ENCODE results near the gene HOXD3. TPM values are rescaled to one million over a fixed set of nuclear protein-coding genes. Genes with fewer than 3 reads are reported as not detected.

HOXD3 gene
- total RNA-seq, 4 donors from 2014 or later: 10.5 to 11.7 (median 11.0) TPM

DNA sequence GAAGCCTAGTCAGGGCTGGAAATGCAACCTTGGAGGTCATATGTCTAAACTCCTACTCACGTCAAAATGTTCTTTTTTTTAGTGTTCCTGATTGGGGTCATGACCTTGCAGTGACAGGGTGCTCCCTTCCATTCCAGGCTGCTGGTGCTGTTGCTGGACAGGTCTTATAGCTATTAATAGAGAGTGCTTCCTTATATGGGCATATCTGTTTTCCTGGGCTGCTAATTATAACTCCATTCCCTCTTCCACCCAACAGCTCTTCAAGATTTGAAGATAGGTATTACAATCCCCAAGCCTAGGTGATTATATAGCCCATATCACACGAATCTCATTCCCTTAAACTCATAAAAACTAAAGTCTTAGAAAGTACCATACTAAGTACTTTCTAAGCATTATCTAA lies 12.6 kb downstream of the HOXD3 start:
- 84 to 86% methylated on average over 2 of the region's 2 CpGs for WGBS, 2 donors
- H3K27me3 ChIP-seq: peaks cover 6 to 82% of the 10 kb centered on the region in 2 donors

DNA sequence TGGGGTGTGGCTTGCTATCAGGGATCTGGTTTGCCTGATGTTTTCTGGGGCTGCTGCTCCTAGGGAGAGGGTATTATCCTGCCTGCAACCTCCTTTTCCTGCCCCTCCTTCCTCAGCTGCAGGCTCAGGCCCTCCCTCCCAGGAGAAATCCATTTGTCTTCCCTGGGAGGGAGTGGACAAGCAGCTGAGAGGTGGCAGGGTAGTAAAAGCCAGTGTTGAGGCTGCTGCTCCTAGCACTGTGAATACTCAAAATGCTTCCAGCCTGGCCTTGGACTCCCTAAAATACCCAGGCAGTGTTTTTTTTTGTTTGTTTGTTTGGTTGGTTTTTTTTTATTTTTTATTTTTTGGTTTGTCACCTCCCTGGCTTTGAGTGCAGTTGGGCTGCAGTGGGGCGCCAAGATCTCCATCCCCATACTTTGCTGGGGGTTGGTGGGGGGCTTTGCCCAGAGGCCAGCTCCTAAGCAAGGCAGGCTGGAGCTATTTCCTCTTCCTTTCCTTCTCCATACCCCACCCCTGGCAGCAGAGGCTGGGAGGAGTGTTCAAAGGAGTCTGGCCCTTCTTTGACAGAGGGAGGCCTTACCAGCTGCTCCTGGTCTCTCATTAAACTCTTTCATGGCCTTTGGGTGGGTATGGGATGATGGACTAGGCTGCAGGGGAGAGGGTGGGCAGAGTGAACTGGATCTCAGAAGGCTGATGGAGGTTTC lies 13.6 kb downstream of the HOXD3 start:
- TF ChIP-seq EP300 (IDR thresholded peaks at IDR 0.05) (no peak), POLR2A (IDR thresholded peaks at IDR 0.05) (no peak)
- TF ChIP-seq, protein P1, sequence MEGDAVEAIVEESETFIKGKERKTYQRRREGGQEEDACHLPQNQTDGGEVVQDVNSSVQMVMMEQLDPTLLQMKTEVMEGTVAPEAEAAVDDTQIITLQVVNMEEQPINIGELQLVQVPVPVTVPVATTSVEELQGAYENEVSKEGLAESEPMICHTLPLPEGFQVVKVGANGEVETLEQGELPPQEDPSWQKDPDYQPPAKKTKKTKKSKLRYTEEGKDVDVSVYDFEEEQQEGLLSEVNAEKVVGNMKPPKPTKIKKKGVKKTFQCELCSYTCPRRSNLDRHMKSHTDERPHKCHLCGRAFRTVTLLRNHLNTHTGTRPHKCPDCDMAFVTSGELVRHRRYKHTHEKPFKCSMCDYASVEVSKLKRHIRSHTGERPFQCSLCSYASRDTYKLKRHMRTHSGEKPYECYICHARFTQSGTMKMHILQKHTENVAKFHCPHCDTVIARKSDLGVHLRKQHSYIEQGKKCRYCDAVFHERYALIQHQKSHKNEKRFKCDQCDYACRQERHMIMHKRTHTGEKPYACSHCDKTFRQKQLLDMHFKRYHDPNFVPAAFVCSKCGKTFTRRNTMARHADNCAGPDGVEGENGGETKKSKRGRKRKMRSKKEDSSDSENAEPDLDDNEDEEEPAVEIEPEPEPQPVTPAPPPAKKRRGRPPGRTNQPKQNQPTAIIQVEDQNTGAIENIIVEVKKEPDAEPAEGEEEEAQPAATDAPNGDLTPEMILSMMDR (IDR thresholded peaks at IDR 0.05): no peak
- DNase-seq (ENCODE audit: low spot score in 2 of 2): no peak
- Histone ChIP-seq H3K27ac (no peak overlapping the region), H3K4me3 (no peak overlapping the region), H3K9me3 (no peaks in the 10 kb centered on the region), H3K36me3 (no peaks in the 10 kb centered on the region), H3K4me1 (peaks cover 0 to 24% (median 0%) of the 10 kb centered on the region in 4 donors), H3K27me3 (peaks cover 3 to 78% of the 10 kb centered on the region in 2 donors)
- WGBS, 2 donors: 95 to 100% methylated on average over 1 of the region's 1 CpG

More for the DNA sequence above, 12.6 kb downstream of the HOXD3 start:
- TF ChIP-seq EP300 (IDR thresholded peaks at IDR 0.05) (no peak), POLR2A (IDR thresholded peaks at IDR 0.05) (no peak)
- TF ChIP-seq, protein P1 (IDR thresholded peaks at IDR 0.05): no peak
- Histone ChIP-seq H3K9me3 (no peaks in the 10 kb centered on the region), H3K36me3 (no peaks in the 10 kb centered on the region), H3K4me1 (peaks cover 0 to 29% (median 0%) of the 10 kb centered on the region in 4 donors), H3K4me3 (no peak overlapping the region), H3K27ac (no peak overlapping the region)
- no peak for DNase-seq (ENCODE audit: low spot score in 2 of 2)

DNA sequence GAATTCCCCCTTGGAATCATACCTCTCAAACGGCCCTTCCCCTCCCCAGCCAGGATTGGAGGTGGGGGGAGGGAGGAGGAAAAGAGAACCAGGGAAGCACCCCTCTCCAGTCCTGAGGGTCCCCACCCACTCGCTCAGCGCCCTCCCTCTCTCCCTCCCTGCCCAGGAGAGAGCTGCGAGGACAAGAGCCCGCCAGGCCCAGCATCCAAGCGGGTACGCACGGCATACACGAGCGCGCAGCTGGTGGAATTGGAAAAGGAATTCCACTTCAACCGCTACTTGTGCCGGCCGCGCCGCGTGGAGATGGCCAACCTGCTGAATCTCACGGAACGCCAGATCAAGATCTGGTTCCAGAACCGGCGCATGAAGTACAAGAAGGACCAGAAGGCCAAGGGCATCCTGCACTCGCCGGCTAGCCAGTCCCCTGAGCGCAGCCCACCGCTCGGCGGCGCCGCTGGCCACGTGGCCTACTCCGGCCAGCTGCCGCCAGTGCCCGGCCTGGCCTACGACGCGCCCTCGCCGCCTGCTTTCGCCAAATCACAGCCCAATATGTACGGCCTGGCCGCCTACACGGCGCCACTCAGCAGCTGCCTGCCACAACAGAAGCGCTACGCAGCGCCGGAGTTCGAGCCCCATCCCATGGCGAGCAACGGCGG lies 14.4 kb downstream of the HOXD3 start:
- H3K36me3 ChIP-seq: no peaks in the 10 kb centered on the region
- no peaks in the 10 kb centered on the region for H3K9me3 ChIP-seq
- peaks cover 3 to 73% of the 10 kb centered on the region in 2 donors for H3K27me3 ChIP-seq
- peaks cover 0 to 22% (median 0%) of the 10 kb centered on the region in 4 donors for H3K4me1 ChIP-seq
- WGBS, 2 donors: 48 to 54% methylated on average over 34 to 47 of the region's 51 CpGs
- H3K4me3 ChIP-seq: no peak overlapping the region
- H3K27ac ChIP-seq: no peak overlapping the region
- no peak for DNase-seq (ENCODE audit: low spot score in 2 of 2)
- no peak for TF ChIP-seq EP300 (IDR thresholded peaks at IDR 0.05)

DNA sequence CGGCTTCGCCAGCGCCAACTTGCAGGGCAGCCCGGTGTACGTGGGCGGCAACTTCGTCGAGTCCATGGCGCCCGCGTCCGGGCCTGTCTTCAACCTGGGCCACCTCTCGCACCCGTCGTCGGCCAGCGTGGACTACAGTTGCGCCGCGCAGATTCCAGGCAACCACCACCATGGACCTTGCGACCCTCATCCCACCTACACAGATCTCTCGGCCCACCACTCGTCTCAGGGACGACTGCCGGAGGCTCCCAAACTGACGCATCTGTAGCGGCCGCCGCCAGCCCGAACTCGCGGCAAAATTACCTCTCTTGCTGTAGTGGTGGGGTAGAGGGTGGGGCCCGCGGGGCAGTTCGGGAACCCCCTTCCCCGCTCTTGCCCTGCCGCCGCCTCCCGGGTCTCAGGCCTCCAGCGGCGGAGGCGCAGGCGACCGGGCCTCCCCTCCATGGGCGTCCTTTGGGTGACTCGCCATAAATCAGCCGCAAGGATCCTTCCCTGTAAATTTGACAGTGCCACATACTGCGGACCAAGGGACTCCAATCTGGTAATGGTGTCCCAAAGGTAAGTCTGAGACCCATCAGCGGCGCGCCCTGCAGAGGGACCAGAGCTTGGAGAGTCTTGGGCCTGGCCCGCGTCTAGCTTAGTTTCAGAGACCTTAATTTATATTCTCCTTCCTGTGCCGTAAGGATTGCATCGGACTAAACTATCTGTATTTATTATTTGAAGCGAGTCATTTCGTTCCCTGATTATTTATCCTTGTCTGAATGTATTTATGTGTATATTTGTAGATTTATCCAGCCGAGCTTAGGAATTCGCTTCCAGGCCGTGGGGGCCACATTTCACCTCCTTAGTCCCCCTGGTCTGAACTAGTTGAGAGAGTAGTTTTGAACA lies 15.1 kb downstream of the HOXD3 start:
- DNase-seq (ENCODE audit: low spot score in 2 of 2): no peak
- Histone ChIP-seq H3K9me3 (no peaks in the 10 kb centered on the region), H3K36me3 (no peaks in the 10 kb centered on the region), H3K27me3 (peaks cover 3 to 81% of the 10 kb centered on the region in 2 donors), H3K4me3 (no peak overlapping the region), H3K27ac (no peak overlapping the region), H3K4me1 (peaks cover 0 to 22% (median 0%) of the 10 kb centered on the region in 4 donors)
- TF ChIP-seq, protein P1 (IDR thresholded peaks at IDR 0.05): no peak
- TF ChIP-seq EP300 (IDR thresholded peaks at IDR 0.05) (no peak), POLR2A (IDR thresholded peaks at IDR 0.05) (no peak)
- WGBS, 2 donors: 63 to 68% methylated on average over 60 of the region's 60 CpGs

DNA sequence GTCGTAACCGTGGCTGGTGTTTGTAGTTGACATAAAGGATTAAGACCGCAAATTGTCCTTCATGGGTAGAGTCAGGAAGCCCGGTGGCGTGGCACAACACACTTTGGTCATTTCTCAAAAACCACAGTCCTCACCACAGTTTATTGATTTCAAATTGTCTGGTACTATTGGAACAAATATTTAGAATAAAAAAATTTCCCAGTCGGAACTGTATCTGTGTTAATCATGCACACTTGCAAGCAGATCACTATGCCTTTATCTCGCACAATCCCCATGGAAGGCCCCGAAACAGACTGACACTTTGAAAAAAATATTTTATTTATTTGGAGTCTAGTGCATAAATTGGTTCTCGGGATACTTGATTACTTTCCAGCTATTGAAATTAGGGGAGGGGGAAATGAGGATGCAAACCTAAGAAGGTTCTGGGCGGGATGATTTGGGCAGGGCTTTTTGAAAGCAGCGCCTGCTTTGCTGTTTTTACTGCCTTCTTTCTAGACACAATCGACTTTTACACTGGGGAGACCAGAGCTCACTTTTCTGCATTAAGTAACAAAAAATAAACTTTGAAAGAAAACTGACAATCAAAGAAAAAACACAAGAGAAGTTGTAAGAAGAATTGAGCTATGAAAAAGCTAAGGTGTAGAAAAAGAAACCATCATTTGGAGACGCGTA lies 15.9 kb downstream of the HOXD3 start:
- no peak for DNase-seq (ENCODE audit: low spot score in 2 of 2)
- TF ChIP-seq, protein P1 (IDR thresholded peaks at IDR 0.05): no peak
- TF ChIP-seq EP300 (IDR thresholded peaks at IDR 0.05) (no peak), POLR2A (IDR thresholded peaks at IDR 0.05) (no peak)
- peaks cover 0 to 29% (median 1%) of the 10 kb centered on the region in 4 donors for H3K4me1 ChIP-seq
- peaks cover 3 to 83% of the 10 kb centered on the region in 2 donors for H3K27me3 ChIP-seq
- H3K36me3 ChIP-seq: no peaks in the 10 kb centered on the region
- WGBS, 2 donors: 79 to 83% methylated on average over 14 of the region's 14 CpGs
- H3K4me3 ChIP-seq: no peak overlapping the region
- no peak overlapping the region for H3K27ac ChIP-seq
- H3K9me3 ChIP-seq: no peaks in the 10 kb centered on the region
